Activated naive CD4-positive, alpha-beta T cell treated with anti-CD3 and anti-CD28 coated beads, Interleukin-2, amount 10 ng/mL, durations not matched to agents 7 days and 5 days (primary cell): ENCODE results near the gene ZSCAN20.

ENCODE experiments used
- CTCF ChIA-PET: fragments of 350-600 bp; sonication (Branson Sonifier 250); formaldehyde crosslinking; loops from one replicate; lab custom pipeline; 2021; ENCODE audit warnings: antibody characterized with exemption; lab: Charles Lee
- DNase-seq: peaks from one replicate; pipeline ENCODE4 v3.0.0-alpha.2; 2020
- H3K27ac Mint-ChIP-seq: one replicate; pipeline ENCODE4 v1.8.0; 2021; ENCODE audit warnings: mild to moderate bottlenecking, moderate library complexity, mixed read lengths
- H3K27me3 Mint-ChIP-seq: one replicate; pipeline ENCODE4 v1.8.0; 2021; ENCODE audit warnings: mild to moderate bottlenecking, mixed read lengths
- H3K36me3 Mint-ChIP-seq: one replicate; pipeline ENCODE4 v1.8.0; 2021; ENCODE audit warnings: mixed read lengths
- H3K4me1 Mint-ChIP-seq: one replicate; pipeline ENCODE4 v1.8.0; 2021; ENCODE audit warnings: mixed read lengths
- H3K4me3 Mint-ChIP-seq: one replicate; pipeline ENCODE4 v1.8.0; 2021; ENCODE audit warnings: mild to moderate bottlenecking, moderate library complexity, mixed read lengths
- H3K9me3 Mint-ChIP-seq: one replicate; pipeline ENCODE4 v1.8.0; 2021; ENCODE audit warnings: mixed read lengths

ZSCAN20 gene

GRCh38 chr1:33472269-33472980, at the start of gene ZSCAN20:
ZSCAN20 (plus strand) TSS chr1:33472645; CDS start chr1:33479289, 6,644 bp downstream.
- H3K27me3 Mint-ChIP-seq, result peaks cover 9% of the 10 kb centered on the region
- CTCF ChIA-PET, result interaction anchor here (0.8 to 9.5 kb wide), 11 partner anchors 52 to 596 kb away, joined by 3 to 108 read pairs (median 5); no protein-coding TSS in a partner anchor
- H3K36me3 Mint-ChIP-seq, result no peaks in the 10 kb centered on the region
- peaks cover 35% of the 10 kb centered on the region for H3K4me1 Mint-ChIP-seq
- H3K4me3 Mint-ChIP-seq, result peak within 1 kb of the TSS; percentile 82
- no peaks in the 10 kb centered on the region for H3K9me3 Mint-ChIP-seq
- peak; percentile 92 for DNase-seq
- peak within 1 kb of the TSS; percentile 80 for H3K27ac Mint-ChIP-seq

- Mint-ChIP-seq H3K27ac (no peak overlapping the region), H3K4me1 (no peaks in the 10 kb centered on the region), H3K36me3 (no peaks in the 10 kb centered on the region), H3K9me3 (no peaks in the 10 kb centered on the region), H3K4me3 (no peak overlapping the region), H3K27me3 (peaks cover 20% of the 10 kb centered on the region)
- DNase-seq, result no peak
- CTCF ChIA-PET, result no interaction called here
Observed at GRCh38 chr1:33424205-33424604, 48.2 kb upstream of the ZSCAN20 start.

GRCh38 chr1:33424610-33425009, 47.8 kb upstream of the ZSCAN20 start:
- Mint-ChIP-seq H3K9me3 (no peaks in the 10 kb centered on the region), H3K27me3 (peaks cover 20% of the 10 kb centered on the region), H3K4me3 (no peak overlapping the region), H3K27ac (no peak overlapping the region), H3K4me1 (no peaks in the 10 kb centered on the region), H3K36me3 (no peaks in the 10 kb centered on the region)
- CTCF ChIA-PET, result interaction anchor here (1.0 kb wide), 1 partner anchor 127 kb away, joined by 3 read pairs; no protein-coding TSS in a partner anchor
- no peak for DNase-seq

GRCh38 chr1:33425900-33426299, 46.5 kb upstream of the ZSCAN20 start:
- CTCF ChIA-PET, result interaction anchor here (1.0 kb wide), 1 partner anchor 128 kb away, joined by 3 read pairs; no protein-coding TSS in a partner anchor
- peaks cover 21% of the 10 kb centered on the region for H3K27me3 Mint-ChIP-seq

GRCh38 chr1:33426916-33427315, 45.5 kb upstream of the ZSCAN20 start:
- H3K9me3 Mint-ChIP-seq, result no peaks in the 10 kb centered on the region
- H3K27ac Mint-ChIP-seq, result no peak overlapping the region
- no peak for DNase-seq
- peaks cover 5% of the 10 kb centered on the region for H3K4me1 Mint-ChIP-seq
- no peaks in the 10 kb centered on the region for H3K36me3 Mint-ChIP-seq
- peaks cover 24% of the 10 kb centered on the region for H3K27me3 Mint-ChIP-seq
- no peak overlapping the region for H3K4me3 Mint-ChIP-seq
- CTCF ChIA-PET, result no interaction called here

More at GRCh38 chr1:33425900-33426299, 46.5 kb upstream of the ZSCAN20 start:
- peaks cover 3% of the 10 kb centered on the region for H3K4me1 Mint-ChIP-seq
- H3K36me3 Mint-ChIP-seq, result no peaks in the 10 kb centered on the region
- DNase-seq, result no peak
- no peak overlapping the region for H3K27ac Mint-ChIP-seq
- H3K4me3 Mint-ChIP-seq, result no peak overlapping the region
- no peaks in the 10 kb centered on the region for H3K9me3 Mint-ChIP-seq

GRCh38 chr1:33428661-33429060, 43.8 kb upstream of the ZSCAN20 start:
- peaks cover 26% of the 10 kb centered on the region for H3K27me3 Mint-ChIP-seq
- no peak for DNase-seq
- no peak overlapping the region for H3K27ac Mint-ChIP-seq
- no peaks in the 10 kb centered on the region for H3K36me3 Mint-ChIP-seq
- CTCF ChIA-PET, result interaction anchor here (1.5 kb wide), 1 partner anchor 42 kb away, joined by 3 read pairs; no protein-coding TSS in a partner anchor
- no peak overlapping the region for H3K4me3 Mint-ChIP-seq
- peaks cover 5% of the 10 kb centered on the region for H3K4me1 Mint-ChIP-seq
- H3K9me3 Mint-ChIP-seq, result no peaks in the 10 kb centered on the region

- H3K36me3 Mint-ChIP-seq, result no peaks in the 10 kb centered on the region
- H3K4me3 Mint-ChIP-seq, result no peak overlapping the region
- no peak overlapping the region for H3K27ac Mint-ChIP-seq
- H3K27me3 Mint-ChIP-seq, result peaks cover 29% of the 10 kb centered on the region
- H3K9me3 Mint-ChIP-seq, result no peaks in the 10 kb centered on the region
- CTCF ChIA-PET, result interaction anchor here (1.5 kb wide), 2 partner anchors 9 to 42 kb away, joined by 3 read pairs; no protein-coding TSS in a partner anchor
- peaks cover 5% of the 10 kb centered on the region for H3K4me1 Mint-ChIP-seq
- DNase-seq, result no peak
Observed at GRCh38 chr1:33429332-33429731, 43.1 kb upstream of the ZSCAN20 start.

GRCh38 chr1:33429856-33430691, 42.4 kb upstream of the ZSCAN20 start:
- Mint-ChIP-seq H3K9me3 (no peaks in the 10 kb centered on the region), H3K27me3 (peaks cover 34% of the 10 kb centered on the region), H3K36me3 (no peaks in the 10 kb centered on the region), H3K4me1 (peaks cover 5% of the 10 kb centered on the region), H3K4me3 (no peak overlapping the region), H3K27ac (no peak overlapping the region)
- peak; percentile 33 for DNase-seq
- CTCF ChIA-PET, result interaction anchor here (1.2 to 1.5 kb wide), 2 partner anchors 9 to 134 kb away, joined by 3 read pairs; no protein-coding TSS in a partner anchor

- H3K27me3 Mint-ChIP-seq, result peaks cover 37% of the 10 kb centered on the region
- H3K36me3 Mint-ChIP-seq, result no peaks in the 10 kb centered on the region
- H3K27ac Mint-ChIP-seq, result no peak within 1 kb of the TSS
- peak; percentile 95 for DNase-seq
- no peaks in the 10 kb centered on the region for H3K9me3 Mint-ChIP-seq
- peaks cover 5% of the 10 kb centered on the region for H3K4me1 Mint-ChIP-seq
- CTCF ChIA-PET, result interaction anchor here (1.0 to 1.5 kb wide), 3 partner anchors 10 to 135 kb away, joined by 3 read pairs; no protein-coding TSS in a partner anchor
- H3K4me3 Mint-ChIP-seq, result peak within 1 kb of the TSS; percentile 58
Observed at GRCh38 chr1:33430692-33431593, 41.5 kb upstream of the ZSCAN20 start, which contains the start of gene PHC2. PHC2 (minus strand) TSS chr1:33431095; CDS start chr1:33375539, 55,556 bp downstream.

- H3K27me3 Mint-ChIP-seq, result peaks cover 53% of the 10 kb centered on the region
- CTCF ChIA-PET, result interaction anchor here (0.7 kb wide), 1 partner anchor 22 kb away, joined by 4 read pairs; no protein-coding TSS in a partner anchor
- DNase-seq, result no peak
- H3K36me3 Mint-ChIP-seq, result no peaks in the 10 kb centered on the region
- no peaks in the 10 kb centered on the region for H3K9me3 Mint-ChIP-seq
- peaks cover 5% of the 10 kb centered on the region for H3K4me1 Mint-ChIP-seq
- H3K4me3 Mint-ChIP-seq, result no peak overlapping the region
- H3K27ac Mint-ChIP-seq, result no peak overlapping the region
Observed at GRCh38 chr1:33433509-33434362, 38.7 kb upstream of the ZSCAN20 start.

- Mint-ChIP-seq H3K27ac (no peak overlapping the region), H3K36me3 (no peaks in the 10 kb centered on the region), H3K27me3 (peaks cover 53% of the 10 kb centered on the region), H3K9me3 (no peaks in the 10 kb centered on the region), H3K4me3 (no peak overlapping the region), H3K4me1 (peaks cover 5% of the 10 kb centered on the region)
- CTCF ChIA-PET, result no interaction called here
- DNase-seq, result no peak
Observed at GRCh38 chr1:33434363-33434750, 38.1 kb upstream of the ZSCAN20 start.

GRCh38 chr1:33435096-33435820, 37.2 kb upstream of the ZSCAN20 start:
- no peaks in the 10 kb centered on the region for H3K36me3 Mint-ChIP-seq
- no peak for DNase-seq
- H3K27me3 Mint-ChIP-seq, result peaks cover 57% of the 10 kb centered on the region
- H3K27ac Mint-ChIP-seq, result no peak overlapping the region
- no peaks in the 10 kb centered on the region for H3K9me3 Mint-ChIP-seq
- CTCF ChIA-PET, result no interaction called here
- no peak overlapping the region for H3K4me3 Mint-ChIP-seq
- peaks cover 2% of the 10 kb centered on the region for H3K4me1 Mint-ChIP-seq
